ENCODE results near the gene FKBP1A. TPM values are rescaled to one million over a fixed set of nuclear protein-coding genes. Genes with fewer than 3 reads are reported as not detected.
A peak's percentile ranks its signal among the peaks of the same experiment; 100 is the strongest.

The FKBP1A gene
- total and polyA plus RNA-seq, 10 of the 15 experiments (the other 5 are each of a cell fraction or from before 2014, with no cell fraction given), result 103 to 687 (median 254) TPM

DNA sequence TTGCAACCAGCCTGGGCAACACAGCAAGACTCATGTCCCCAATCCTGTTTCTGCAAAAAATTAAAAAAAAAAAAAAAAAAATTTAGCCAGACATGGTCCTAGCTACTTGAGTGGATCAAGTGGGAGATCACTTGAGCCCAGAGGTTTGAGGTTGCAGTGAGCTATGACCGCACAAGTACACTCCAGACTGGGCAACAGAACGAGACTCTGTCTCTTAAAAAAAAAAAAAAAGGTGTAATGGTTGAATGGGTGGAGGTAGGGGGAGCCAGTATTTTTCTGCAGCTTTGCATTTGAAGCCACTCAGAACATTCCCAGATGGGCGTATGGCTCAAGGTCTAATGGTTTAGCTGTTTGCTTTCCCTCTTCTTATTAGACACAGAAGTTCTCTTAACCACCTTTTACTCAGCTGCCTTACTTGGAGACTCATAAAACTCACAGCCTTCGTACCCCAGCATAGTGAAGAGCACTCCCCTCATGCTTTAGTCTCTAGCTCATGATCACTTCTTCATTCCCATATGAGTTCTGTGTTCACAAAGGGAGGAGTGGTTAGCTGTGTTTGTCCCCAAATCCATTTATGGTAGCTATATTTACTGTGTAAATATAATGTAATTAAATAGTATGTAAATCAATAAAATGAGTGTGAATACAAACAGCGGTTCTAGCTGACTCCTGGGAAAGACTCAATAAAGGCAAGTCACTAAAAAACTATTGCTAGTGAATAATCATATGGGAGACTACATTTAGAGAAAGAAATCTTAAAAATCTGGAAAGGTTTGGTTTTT, 9.0 kb downstream of the FKBP1A start:
- Histone ChIP-seq H3K9ac (ENCODE audit: control insufficient read depth, insufficient read depth, low read length) (no peak overlapping the region), H2AFZ (ENCODE audit: control insufficient read depth, low read depth, low read length) (no peak overlapping the region), H3K9me3 (replicated peaks; ENCODE audit: control insufficient read depth, insufficient read depth, low read length) (no peaks in the 10 kb centered on the region), H3K27ac (ENCODE audit: control insufficient read depth, insufficient read depth) (no peak overlapping the region), H3K79me2 (ENCODE audit: control insufficient read depth, insufficient read depth, low read length) (peaks cover 96% of the 10 kb centered on the region), H3K4me3 (no peak overlapping the region), H4K20me1 (ENCODE audit: control insufficient read depth, insufficient read depth) (no peaks in the 10 kb centered on the region; the same call in none of the 2 replicates), H3K36me3 (ENCODE audit: control insufficient read depth in 2 of 2, insufficient read depth in 2 of 2, low read length in 1 of 2) (peaks cover 0 to 11% of the 10 kb centered on the region in 2 experiments), H3K4me1 (ENCODE audit: control insufficient read depth, insufficient read depth, low read length) (peaks cover 6% of the 10 kb centered on the region; the same call in 1 of the 2 replicates), H3K27me3 (replicated peaks in 1 of 2; ENCODE audit: control insufficient read depth in 2 of 2, insufficient read depth in 2 of 2, low read length in 1 of 2) (no peaks in the 10 kb centered on the region), H3K4me2 (ENCODE audit: control insufficient read depth, insufficient read depth) (peak overlapping the region; percentile 18; the same call in 1 of the 2 replicates)
- BruUV-seq (replicated peaks), result no TSS peak
- SMC1A ChIA-PET (ENCODE audit: uncharacterized antibody, unreplicated experiment), result interaction anchor here (0.6 to 4.6 kb wide), 7 partner anchors 7 to 731 kb away, joined by 3 to 45 read pairs (median 4); partner anchors contain the start of gene FKBP1A
- DNase-seq (ENCODE audit: low read depth, low spot score), result no peak
- 81% methylated on average over 3 of the region's 5 CpGs for WGBS (ENCODE audit: insufficient coverage, insufficient replicate concordance, low lambda C conversion rate, missing lambda C conversion rate)
- no peak for ATAC-seq
- RAD21 ChIA-PET (ENCODE audit: unreplicated experiment), result interaction anchor here (0.8 to 1.3 kb wide), 2 partner anchors 7 to 14 kb away, joined by 3 to 5 read pairs; no protein-coding TSS in a partner anchor
- no peak for FAIRE-seq
- POLR2A ChIA-PET, result interaction anchor here (0.7 to 0.8 kb wide), 2 partner anchors 7 to 58 kb away, joined by 3 to 4 read pairs; no protein-coding TSS in a partner anchor
- in situ Hi-C loops (cut with MboI) (no loop called here), intact Hi-C loops (cut with micrococcal nuclease; ENCODE audit: unreplicated experiment) (no loop called here)
- TF ChIP-seq, protein P1, sequence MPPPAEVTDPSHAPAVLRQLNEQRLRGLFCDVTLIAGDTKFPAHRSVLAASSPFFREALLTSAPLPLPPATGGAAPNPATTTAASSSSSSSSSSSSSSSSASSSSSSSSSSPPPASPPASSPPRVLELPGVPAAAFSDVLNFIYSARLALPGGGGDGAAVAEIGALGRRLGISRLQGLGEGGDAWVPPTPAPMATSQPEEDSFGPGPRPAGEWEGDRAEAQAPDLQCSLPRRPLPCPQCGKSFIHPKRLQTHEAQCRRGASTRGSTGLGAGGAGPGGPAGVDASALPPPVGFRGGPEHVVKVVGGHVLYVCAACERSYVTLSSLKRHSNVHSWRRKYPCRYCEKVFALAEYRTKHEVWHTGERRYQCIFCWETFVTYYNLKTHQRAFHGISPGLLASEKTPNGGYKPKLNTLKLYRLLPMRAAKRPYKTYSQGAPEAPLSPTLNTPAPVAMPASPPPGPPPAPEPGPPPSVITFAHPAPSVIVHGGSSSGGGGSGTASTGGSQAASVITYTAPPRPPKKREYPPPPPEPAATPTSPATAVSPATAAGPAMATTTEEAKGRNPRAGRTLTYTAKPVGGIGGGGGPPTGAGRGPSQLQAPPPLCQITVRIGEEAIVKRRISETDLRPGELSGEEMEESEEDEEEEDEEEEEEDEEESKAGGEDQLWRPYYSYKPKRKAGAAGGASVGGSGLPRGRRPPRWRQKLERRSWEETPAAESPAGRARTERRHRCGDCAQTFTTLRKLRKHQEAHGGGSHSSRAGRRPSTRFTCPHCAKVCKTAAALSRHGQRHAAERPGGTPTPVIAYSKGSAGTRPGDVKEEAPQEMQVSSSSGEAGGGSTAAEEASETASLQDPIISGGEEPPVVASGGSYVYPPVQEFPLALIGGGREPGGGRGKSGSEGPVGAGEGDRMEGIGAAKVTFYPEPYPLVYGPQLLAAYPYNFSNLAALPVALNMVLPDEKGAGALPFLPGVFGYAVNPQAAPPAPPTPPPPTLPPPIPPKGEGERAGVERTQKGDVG (CRISPR knock-in tag; IDR thresholded peaks at IDR 0.05), result no peak
- TF ChIP-seq SUZ12 (IDR thresholded peaks at IDR 0.05; ENCODE audit: unreplicated experiment) (no peak), RCOR1 (conservative IDR thresholded peaks at IDR 0.05; ENCODE audit: low read depth, low read length) (no peak), ZNF217 (IDR thresholded peaks at IDR 0.05) (no peak), FOXK2 (IDR thresholded peaks at IDR 0.05) (no peak)
- CTCF ChIA-PET, result interaction anchor here (1.0 to 2.0 kb wide), 2 partner anchors 8 to 55 kb away, joined by 3 to 6 read pairs; no protein-coding TSS in a partner anchor

All from GM12878 (cell line).